Activated CD4-positive, alpha-beta T cell treated with anti-CD3 and anti-CD28 coated beads, Interleukin-2, amount 50 U/mL, for 4 hours (primary cell): ENCODE measurements around the gene COMP.
A peak's percentile ranks its signal among the peaks of the same experiment; 100 is the strongest.

Experiments used
- DNase-seq, 2 experiments: peaks; one replicate each; pipeline ENCODE4 v3.0.0-alpha.2; 2020

The COMP gene

GRCh38 chr19:18803550-18804138 is 12.5 kb upstream of the COMP start:
- no peak for DNase-seq

- no peak for DNase-seq
Measured at GRCh38 chr19:18802354-18802753, 11.2 kb upstream of the COMP start.

- DNase-seq: no peak
Measured at GRCh38 chr19:18800636-18801035, 9.5 kb upstream of the COMP start.

DNA sequence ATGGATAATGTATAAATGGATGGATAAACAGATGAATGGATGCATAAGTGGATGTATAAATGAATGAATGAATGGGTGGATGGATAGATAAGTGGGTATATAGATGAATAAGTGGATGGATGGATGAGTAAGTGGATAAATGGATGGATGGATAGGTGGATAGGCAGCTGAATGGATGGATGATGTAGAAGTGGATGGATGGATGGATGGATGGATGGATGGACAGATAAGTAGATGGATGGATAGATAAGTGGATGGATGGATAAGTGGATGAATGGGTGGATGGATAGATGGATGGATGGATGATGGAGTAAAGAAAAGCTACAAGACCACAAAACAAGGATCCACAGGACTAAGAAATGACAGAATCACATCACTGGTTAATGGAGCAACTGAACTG is 9.0 kb upstream of the COMP start:
- no peak for DNase-seq

DNA sequence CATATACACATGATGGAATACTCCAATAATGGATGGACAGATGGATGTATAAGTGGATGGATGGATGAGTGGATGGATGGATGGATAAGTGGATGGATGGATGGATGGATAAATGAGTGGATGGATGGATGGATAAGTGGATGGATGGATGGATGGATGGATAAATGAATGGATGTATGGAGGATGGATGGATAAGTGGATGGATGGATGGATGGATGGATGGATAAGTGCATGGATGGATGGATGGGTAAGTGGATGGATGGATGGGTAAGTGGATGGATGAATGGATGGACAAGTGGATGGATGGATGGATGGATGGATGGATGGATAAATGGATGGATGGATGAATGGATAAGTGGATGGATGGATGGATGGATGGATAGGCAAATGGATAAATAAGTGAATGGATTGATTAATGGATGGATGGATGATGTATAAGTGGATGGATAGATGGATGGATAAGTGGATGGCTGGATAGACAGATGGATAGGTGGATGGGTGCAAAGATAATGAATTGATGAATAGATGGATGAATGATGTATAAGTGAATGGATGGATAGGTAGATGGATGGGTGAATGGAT is 8.4 kb upstream of the COMP start:
- DNase-seq: no peak

- no peak for DNase-seq
Measured at GRCh38 chr19:18798384-18799352, 7.6 kb upstream of the COMP start.

- no peak for DNase-seq
Measured at GRCh38 chr19:18796239-18796638, 5.1 kb upstream of the COMP start.

GRCh38 chr19:18795540-18795939 is 4.4 kb upstream of the COMP start:
- DNase-seq: no peak

DNA sequence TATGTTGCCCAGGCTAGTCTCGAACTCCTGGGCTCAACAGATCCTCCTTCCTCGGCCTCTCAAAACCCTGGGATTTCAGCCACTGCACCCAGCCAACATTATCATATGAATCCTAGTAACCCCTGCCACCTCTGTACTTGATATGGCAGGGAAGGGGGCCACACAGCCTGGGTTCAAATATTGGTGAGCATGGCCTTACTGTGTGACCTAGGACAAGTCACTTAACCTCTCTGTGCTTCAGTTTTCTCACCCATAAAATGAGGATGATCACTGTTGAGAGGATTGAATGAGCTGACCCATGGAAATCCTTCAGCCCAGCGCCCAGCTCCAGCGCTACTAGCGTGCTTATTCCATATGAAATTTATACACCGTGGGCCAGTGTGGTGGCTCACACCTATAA is 3.6 kb upstream of the COMP start:
- no peak for DNase-seq

DNA sequence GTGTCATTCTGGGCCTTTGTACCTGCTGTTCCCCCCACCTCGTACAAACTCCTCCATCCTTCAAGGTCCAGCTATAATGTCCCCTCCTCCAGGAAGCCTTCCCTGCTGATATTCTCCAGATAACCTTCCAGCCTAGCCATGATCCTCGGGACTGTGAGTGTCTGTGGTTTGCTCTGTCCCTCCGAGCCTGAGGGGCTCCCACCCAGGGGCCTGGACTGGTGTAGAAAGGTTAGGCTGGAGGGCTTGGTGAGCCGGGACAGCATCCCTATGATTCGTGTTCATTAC is 2.9 kb upstream of the COMP start:
- DNase-seq: no peak

DNA sequence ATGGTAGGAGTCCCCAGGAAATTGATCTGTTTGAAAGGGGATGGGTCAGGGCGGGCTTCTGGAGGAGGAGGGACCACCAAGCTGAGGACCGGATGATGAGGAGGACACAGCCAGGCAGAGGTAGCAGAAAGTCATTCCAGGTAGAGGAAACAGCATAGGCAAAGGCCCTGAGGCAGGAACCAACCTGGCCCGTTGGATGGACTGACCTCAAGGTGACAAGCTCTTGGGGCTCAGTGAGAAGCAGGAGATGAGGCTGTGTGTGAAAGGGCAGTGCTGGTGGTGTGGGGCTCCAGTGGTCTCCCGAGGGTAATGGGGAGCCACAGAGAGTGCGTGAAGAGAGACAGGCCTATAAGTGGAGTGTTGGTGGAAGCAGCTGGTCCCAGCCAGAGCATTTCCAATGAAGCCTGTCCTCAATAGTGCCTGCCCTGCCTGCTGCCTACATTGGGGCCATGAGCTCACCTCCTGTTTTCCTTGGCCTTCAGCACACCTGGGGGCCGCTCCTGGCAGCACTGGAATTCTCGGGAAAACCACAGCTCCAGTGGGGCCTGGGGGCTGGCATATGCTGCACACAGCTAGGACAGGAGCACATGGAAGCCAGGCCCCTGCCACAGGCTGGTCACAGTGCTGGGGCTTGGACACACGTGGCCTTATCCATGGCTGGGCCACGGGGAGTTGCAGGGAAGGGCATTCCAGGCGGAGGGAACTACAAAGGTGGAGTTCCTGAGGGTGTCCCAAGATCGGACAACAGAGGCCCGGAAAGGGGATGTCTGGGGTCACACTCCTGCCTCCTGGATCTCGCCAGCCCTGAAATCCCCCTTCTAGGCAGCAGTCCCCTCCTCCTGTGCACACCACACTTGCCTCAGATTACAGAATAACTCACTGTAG is 2.3 kb upstream of the COMP start:
- no peak for DNase-seq

DNA sequence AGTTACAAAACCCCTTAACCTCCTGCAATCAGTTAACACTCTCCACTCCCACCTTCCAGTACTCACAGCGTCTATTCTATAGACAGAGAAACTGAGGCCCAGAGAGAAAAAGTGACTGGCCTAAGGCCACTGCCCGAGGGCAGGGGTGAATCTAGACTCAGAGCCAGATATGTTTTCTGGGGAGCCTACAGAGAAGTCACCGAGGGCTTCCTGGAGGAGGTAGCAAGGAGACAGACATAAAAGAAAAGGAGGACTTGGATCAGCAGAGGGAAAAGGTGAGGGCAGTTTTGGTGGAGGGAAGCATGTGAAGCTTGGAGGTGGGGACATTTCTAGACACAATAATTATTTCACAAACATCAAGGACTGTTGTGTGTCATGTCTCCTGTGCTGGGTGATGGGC is 1.6 kb upstream of the COMP start:
- no peak for DNase-seq

DNA sequence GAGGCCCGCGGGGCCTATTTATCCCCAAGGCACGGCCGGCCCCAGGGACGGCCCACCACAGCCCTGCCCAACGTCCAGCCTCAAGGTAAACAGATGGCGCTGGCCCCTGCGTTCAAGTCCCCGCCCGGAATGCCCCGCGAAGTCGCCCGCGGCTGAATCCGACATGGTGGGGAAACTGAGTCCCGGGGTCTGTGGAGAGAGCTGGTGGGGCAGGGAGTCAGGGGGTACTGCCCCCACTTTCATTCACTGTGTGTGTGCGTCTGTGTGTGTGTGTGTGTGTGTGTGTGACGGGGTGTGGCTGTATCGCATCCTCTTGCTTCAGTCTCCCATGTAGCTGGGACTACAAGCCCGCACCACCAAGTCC is 192 bp upstream of the COMP start:
- DNase-seq: no peak

DNA sequence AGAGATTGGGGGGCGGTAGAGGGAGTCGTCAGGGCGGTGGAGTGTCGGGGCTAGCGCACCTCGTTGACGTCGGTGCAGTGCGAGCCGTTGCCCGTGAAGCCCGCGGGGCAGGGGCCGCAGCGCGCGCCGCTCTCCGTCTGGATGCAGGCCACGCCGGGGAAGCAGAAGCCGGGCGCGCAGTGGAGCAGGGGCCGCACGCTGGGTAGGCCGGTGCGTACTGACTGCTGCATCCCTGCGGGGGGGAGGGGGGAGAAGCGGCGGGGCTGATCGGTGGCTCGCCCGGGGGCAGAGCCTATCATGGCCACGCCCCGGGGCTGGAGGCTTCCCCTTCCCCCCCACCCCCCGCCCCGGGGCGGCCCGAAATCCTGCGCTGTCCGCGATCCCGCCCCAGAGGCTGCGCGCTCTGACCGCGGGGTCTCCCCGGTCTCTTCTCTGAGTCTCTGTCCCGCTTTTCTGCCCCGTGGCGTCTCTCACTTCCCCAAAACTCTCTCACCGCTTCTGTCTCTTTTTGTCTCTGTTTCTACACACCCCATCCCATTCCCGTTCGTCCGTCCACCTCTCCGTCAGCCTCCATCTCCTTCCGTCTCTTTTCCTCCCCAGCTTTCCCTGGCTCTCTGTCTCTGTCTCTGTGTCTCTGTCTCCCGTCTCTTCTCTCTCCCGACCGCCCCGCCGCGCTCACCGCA is 1.1 kb downstream of the COMP start:
- peak in 1 of 2 experiments; percentile 11 for DNase-seq

GRCh38 chr19:18789422-18789869 is 1.7 kb downstream of the COMP start:
- no peak for DNase-seq

- no peak for DNase-seq
Measured at GRCh38 chr19:18788529-18789421, 2.3 kb downstream of the COMP start.

- peak; percentile 48 to 52 for DNase-seq
Measured at GRCh38 chr19:18785179-18786124, 5.7 kb downstream of the COMP start.

- DNase-seq: no peak
Measured at GRCh38 chr19:18784786-18785120, 6.4 kb downstream of the COMP start.

DNA sequence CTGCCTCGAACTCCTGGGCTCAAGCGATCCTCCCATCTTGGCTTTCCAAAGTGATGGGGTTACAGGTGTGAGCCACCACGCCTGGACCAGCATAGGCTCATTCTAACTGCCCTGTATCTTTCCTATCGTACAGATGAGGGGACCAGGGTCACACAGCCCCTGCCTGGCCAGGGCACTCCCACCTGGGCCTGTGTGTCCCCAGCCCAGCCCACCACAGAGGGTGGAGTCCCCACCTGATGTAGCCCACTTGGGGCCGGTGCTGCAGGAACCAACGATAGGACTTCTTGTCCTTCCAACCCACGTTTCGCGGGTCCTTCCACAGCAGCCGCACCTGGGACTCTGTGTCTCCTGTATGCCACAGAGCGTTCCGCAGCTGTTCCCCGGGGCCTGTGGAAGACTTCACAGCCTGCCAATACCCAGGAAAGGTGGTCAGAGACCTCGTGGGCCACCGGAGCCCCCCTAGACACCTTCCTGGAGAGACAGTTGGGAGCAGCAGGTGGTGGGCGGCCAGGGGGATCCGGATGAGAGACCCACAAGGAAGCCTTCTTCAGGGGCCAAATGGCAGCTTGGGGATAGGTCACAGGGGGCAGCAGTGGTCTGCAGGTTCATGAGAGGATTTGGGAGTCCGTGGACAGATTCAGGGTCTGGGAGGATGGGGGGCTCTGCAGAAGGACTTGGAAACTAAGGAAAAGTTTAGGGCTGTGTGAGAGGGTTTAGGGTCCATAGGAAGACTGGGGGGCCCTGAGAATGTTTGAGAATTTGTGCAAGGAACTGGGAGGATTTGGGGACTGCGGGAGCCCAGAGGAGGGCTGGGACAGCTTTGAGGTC is 6.9 kb downstream of the COMP start:
- no peak for DNase-seq
